HepG2 (cell line): ENCODE data around the gene PANK3. TPM values are rescaled to one million over a fixed set of nuclear protein-coding genes. Genes with fewer than 3 reads are reported as not detected.

Source experiments
- DMAP1 ChIP-seq: IDR thresholded peaks from 2 replicates; pipeline ENCODE4 v1.6.1; 2016
- GPN1 ChIP-seq: sonication (generic); formaldehyde crosslinking; IDR thresholded peaks from 2 replicates; pipeline ENCODE4 v1.5.1; 2020; ENCODE audit warnings: missing genetic modification reagents, borderline replicate concordance
- HDAC2 ChIP-seq: sonication (generic); formaldehyde crosslinking; IDR thresholded peaks from 2 replicates; pipeline ENCODE4 v1.4.0; 2020; ENCODE audit warnings: missing genetic modification reagents
- IRF2 ChIP-seq: IDR thresholded peaks from 2 replicates; pipeline ENCODE4 v1.6.1; 2018; ENCODE audit warnings: missing genetic modification reagents, missing compliant biosample characterization
- KLF11 ChIP-seq: IDR thresholded peaks from 2 replicates; pipeline ENCODE4 v1.6.1; 2016; ENCODE audit warnings: missing compliant biosample characterization
- MTF1 ChIP-seq: sonication (generic); formaldehyde crosslinking; IDR thresholded peaks from 2 replicates; pipeline ENCODE4 v1.5.0; 2020; ENCODE audit warnings: missing genetic modification reagents
- NR2F1 ChIP-seq, 2 experiments: fragments of 450-650 bp in 1 of 2; formaldehyde crosslinking in 1 of 2; IDR thresholded peaks; 2 replicates each; pipeline versions ENCODE4 v1.5.0 to v1.6.1; 2016 to 2020; ENCODE audit warnings: mild to moderate bottlenecking in 1 of 2, missing compliant biosample characterization in 1 of 2, missing genetic modification reagents in 1 of 2, moderate library complexity in 1 of 2
- STAG1 ChIP-seq: sonication (generic); formaldehyde crosslinking; IDR thresholded peaks from 2 replicates; pipeline ENCODE4 v1.4.0; 2020; ENCODE audit warnings: missing genetic modification reagents
- ZFX ChIP-seq: sonication (generic); formaldehyde crosslinking; IDR thresholded peaks from 2 replicates; pipeline ENCODE4 v1.4.0; 2020; ENCODE audit warnings: mild to moderate bottlenecking, low read depth, missing genetic modification reagents, moderate library complexity
- ZNF274 ChIP-seq: sonication (generic); formaldehyde crosslinking; IDR thresholded peaks from 2 replicates; pipeline ENCODE4 v1.5.1; 2020; ENCODE audit warnings: mild to moderate bottlenecking, missing genetic modification reagents
- ZNF616 ChIP-seq: sonication (generic); formaldehyde crosslinking; IDR thresholded peaks from 2 replicates; pipeline ENCODE4 v1.5.0; 2020; ENCODE audit warnings: low read depth, mild to moderate bottlenecking, missing genetic modification reagents
- ZNF75D ChIP-seq: sonication (generic); formaldehyde crosslinking; IDR thresholded peaks from 2 replicates; pipeline ENCODE4 v1.8.1; 2023; ENCODE audit warnings: missing genetic modification reagents, mild to moderate bottlenecking, borderline replicate concordance
- ZNF790 ChIP-seq: sonication (generic); formaldehyde crosslinking; IDR thresholded peaks from 2 replicates; pipeline ENCODE4 v1.8.0; 2022; ENCODE audit warnings: missing genetic modification reagents, mild to moderate bottlenecking, borderline replicate concordance
- ZNF891 ChIP-seq: sonication (generic); formaldehyde crosslinking; IDR thresholded peaks from 2 replicates; pipeline ENCODE4 v1.5.0; 2020; ENCODE audit warnings: mild to moderate bottlenecking, missing genetic modification reagents
- polyA plus RNA-seq, 8 experiments: library from polyadenylated mRNA; depleted of rRNA in 3 of 8; stranded (reverse) in 7 of 8; unstranded in 1 of 8; fragments of >200 nt; fragmentation: Illumina TruSeq in 4 of 8; extraction: Trizol in 4 of 8; gene quantifications; 2 replicates each; pipeline versions ENCODE4 v1.2.1 to v1.2.3, GENCODE V29; 2011 to 2016; ENCODE audit warnings: low read depth in 4 of 8, missing spikeins in 1 of 8, mixed read lengths in 1 of 8; ENCODE audit not compliant: insufficient read depth in 1 of 8
- total RNA-seq, 5 experiments: library from RNA; depleted of rRNA; stranded (reverse); fragments of >200 nt; fragmentation: Illumina TruSeq; extraction: Trizol; gene quantifications; 2 replicates each; pipeline ENCODE4 v1.2.3, GENCODE V29; 2016; ENCODE audit warnings: low read depth in 1 of 5
- TF ChIP-seq, protein P1 (sequence below): sonication (generic); formaldehyde crosslinking; IDR thresholded peaks from 2 replicates; pipeline ENCODE4 v1.8.1; 2023; ENCODE audit warnings: mild to moderate bottlenecking, missing genetic modification reagents
- TF ChIP-seq, protein P2 (sequence below): IDR thresholded peaks from 2 replicates; pipeline ENCODE4 v1.6.1; 2016; ENCODE audit warnings: mild to moderate bottlenecking, missing biosample characterization, missing genetic modification reagents
- TF ChIP-seq, protein P3 (sequence below): sonication (generic); formaldehyde crosslinking; IDR thresholded peaks from 2 replicates; pipeline ENCODE4 v1.4.0; 2020; ENCODE audit warnings: missing genetic modification reagents, borderline replicate concordance
- TF ChIP-seq, protein P4 (sequence below): sonication (generic); formaldehyde crosslinking; conservative IDR thresholded peaks from 2 replicates; pipeline ENCODE4 v1.4.0; 2020; ENCODE audit warnings: missing genetic modification reagents
- TF ChIP-seq, protein P5 (sequence below): sonication (generic); formaldehyde crosslinking; IDR thresholded peaks from 2 replicates; pipeline ENCODE4 v1.5.1; 2020; ENCODE audit warnings: missing genetic modification reagents, mild to moderate bottlenecking, borderline replicate concordance

Gene PANK3
- total and polyA plus RNA-seq, 2 of the 13 experiments (the other 11 are each of a cell fraction or from before 2014, with no cell fraction given): 26.9 to 69.5 TPM

DNA sequence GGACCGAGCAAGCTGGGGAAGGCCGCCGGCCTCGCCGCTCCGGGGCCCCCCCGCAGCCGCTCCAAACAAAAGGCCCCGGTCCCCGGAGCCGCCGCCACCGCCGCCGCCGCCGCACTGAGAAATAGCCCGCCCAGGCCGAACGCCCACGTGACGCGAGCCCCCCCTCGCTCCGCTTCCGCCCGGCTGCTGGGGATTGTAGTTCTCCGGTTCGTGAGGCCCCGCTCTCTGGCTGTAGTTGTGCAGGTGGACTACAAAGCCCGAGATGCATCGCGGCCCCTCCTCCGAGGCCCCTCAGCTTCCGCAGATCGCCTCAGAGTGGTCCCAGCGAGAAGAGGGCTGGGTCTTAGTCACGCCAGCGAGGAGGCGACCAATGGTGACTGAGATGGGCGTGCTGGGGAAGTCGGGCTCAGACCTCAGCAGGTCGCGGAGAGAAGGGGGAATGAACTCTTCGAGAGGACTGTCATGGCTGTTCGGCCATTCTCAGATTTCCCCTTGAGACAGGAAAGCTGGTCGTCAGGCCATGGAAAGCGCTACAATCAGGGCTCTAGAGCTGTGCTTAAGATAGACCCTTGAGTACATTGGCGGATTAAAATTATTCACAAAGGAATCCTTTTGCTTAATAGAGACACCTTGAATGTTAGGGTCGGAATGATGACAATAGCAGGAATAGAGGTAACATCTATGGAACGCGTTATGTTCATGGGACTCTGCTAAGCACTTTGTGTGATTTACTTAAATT lies 489 bp upstream of the PANK3 start (continued):
- TF ChIP-seq ZNF616 (peak; percentile 47; the same call in 1 of the 2 replicates), MTF1 (no peak), NR2F1 (CRISPR knock-in tag; IDR thresholded peaks at IDR 0.05) (no peak), STAG1 (no peak), KLF11 (CRISPR knock-in tag) (no peak; the same call in 1 of the 2 replicates), IRF2 (CRISPR knock-in tag) (peak; percentile 95), ZNF790 (no peak), HDAC2 (CRISPR knock-in tag) (peak; percentile 59; the same call in 1 of the 2 replicates), DMAP1 (no peak; the same call in 1 of the 2 replicates), ZNF75D (CRISPR knock-in tag) (no peak), GPN1 (no peak), ZNF274 (CRISPR knock-in tag) (no peak), ZFX (CRISPR knock-in tag) (peak; percentile 80), ZNF891 (CRISPR knock-in tag) (no peak)
- TF ChIP-seq, protein P1, sequence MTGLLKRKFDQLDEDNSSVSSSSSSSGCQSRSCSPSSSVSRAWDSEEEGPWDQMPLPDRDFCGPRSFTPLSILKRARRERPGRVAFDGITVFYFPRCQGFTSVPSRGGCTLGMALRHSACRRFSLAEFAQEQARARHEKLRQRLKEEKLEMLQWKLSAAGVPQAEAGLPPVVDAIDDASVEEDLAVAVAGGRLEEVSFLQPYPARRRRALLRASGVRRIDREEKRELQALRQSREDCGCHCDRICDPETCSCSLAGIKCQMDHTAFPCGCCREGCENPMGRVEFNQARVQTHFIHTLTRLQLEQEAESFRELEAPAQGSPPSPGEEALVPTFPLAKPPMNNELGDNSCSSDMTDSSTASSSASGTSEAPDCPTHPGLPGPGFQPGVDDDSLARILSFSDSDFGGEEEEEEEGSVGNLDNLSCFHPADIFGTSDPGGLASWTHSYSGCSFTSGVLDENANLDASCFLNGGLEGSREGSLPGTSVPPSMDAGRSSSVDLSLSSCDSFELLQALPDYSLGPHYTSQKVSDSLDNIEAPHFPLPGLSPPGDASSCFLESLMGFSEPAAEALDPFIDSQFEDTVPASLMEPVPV (CRISPR knock-in tag): no peak
- TF ChIP-seq, protein P2, sequence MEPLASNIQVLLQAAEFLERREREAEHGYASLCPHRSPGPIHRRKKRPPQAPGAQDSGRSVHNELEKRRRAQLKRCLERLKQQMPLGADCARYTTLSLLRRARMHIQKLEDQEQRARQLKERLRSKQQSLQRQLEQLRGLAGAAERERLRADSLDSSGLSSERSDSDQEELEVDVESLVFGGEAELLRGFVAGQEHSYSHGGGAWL (CRISPR knock-in tag): no peak
- TF ChIP-seq, protein P3, sequence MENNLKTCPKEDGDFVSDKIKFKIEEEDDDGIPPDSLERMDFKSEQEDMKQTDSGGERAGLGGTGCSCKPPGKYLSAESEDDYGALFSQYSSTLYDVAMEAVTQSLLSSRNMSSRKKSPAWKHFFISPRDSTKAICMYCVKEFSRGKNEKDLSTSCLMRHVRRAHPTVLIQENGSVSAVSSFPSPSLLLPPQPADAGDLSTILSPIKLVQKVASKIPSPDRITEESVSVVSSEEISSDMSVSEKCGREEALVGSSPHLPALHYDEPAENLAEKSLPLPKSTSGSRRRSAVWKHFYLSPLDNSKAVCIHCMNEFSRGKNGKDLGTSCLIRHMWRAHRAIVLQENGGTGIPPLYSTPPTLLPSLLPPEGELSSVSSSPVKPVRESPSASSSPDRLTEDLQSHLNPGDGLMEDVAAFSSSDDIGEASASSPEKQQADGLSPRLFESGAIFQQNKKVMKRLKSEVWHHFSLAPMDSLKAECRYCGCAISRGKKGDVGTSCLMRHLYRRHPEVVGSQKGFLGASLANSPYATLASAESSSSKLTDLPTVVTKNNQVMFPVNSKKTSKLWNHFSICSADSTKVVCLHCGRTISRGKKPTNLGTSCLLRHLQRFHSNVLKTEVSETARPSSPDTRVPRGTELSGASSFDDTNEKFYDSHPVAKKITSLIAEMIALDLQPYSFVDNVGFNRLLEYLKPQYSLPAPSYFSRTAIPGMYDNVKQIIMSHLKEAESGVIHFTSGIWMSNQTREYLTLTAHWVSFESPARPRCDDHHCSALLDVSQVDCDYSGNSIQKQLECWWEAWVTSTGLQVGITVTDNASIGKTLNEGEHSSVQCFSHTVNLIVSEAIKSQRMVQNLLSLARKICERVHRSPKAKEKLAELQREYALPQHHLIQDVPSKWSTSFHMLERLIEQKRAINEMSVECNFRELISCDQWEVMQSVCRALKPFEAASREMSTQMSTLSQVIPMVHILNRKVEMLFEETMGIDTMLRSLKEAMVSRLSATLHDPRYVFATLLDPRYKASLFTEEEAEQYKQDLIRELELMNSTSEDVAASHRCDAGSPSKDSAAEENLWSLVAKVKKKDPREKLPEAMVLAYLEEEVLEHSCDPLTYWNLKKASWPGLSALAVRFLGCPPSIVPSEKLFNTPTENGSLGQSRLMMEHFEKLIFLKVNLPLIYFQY (CRISPR knock-in tag): peak; percentile 75
- TF ChIP-seq, protein P4, sequence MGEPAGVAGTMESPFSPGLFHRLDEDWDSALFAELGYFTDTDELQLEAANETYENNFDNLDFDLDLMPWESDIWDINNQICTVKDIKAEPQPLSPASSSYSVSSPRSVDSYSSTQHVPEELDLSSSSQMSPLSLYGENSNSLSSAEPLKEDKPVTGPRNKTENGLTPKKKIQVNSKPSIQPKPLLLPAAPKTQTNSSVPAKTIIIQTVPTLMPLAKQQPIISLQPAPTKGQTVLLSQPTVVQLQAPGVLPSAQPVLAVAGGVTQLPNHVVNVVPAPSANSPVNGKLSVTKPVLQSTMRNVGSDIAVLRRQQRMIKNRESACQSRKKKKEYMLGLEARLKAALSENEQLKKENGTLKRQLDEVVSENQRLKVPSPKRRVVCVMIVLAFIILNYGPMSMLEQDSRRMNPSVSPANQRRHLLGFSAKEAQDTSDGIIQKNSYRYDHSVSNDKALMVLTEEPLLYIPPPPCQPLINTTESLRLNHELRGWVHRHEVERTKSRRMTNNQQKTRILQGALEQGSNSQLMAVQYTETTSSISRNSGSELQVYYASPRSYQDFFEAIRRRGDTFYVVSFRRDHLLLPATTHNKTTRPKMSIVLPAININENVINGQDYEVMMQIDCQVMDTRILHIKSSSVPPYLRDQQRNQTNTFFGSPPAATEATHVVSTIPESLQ (CRISPR knock-in tag): no peak; the same call in 1 of the 2 replicates
- TF ChIP-seq, protein P5, sequence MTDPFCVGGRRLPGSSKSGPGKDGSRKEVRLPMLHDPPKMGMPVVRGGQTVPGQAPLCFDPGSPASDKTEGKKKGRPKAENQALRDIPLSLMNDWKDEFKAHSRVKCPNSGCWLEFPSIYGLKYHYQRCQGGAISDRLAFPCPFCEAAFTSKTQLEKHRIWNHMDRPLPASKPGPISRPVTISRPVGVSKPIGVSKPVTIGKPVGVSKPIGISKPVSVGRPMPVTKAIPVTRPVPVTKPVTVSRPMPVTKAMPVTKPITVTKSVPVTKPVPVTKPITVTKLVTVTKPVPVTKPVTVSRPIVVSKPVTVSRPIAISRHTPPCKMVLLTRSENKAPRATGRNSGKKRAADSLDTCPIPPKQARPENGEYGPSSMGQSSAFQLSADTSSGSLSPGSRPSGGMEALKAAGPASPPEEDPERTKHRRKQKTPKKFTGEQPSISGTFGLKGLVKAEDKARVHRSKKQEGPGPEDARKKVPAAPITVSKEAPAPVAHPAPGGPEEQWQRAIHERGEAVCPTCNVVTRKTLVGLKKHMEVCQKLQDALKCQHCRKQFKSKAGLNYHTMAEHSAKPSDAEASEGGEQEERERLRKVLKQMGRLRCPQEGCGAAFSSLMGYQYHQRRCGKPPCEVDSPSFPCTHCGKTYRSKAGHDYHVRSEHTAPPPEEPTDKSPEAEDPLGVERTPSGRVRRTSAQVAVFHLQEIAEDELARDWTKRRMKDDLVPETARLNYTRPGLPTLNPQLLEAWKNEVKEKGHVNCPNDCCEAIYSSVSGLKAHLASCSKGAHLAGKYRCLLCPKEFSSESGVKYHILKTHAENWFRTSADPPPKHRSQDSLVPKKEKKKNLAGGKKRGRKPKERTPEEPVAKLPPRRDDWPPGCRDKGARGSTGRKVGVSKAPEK (CRISPR knock-in tag): no peak
